Cardiac septum (tissue), 1 donor: Measurements from ENCODE around the gene TAP2. TPM values are rescaled to one million over a fixed set of nuclear protein-coding genes. Genes with fewer than 3 reads are reported as not detected.
"Not testable (repeated sequence)": the region's sequence is repeated elsewhere in the genome, so short reads cannot be mapped to it uniquely, and the experiment has no call there.

ENCODE experiments used
- DNase-seq: peaks from one replicate; pipeline ENCODE4 v3.0.0-alpha.2; 2020; ENCODE audit warnings: low spot score
- intact Hi-C: fragments of 100-400 bp; cut with DNase I; formaldehyde crosslinking; loops from one replicate; pipeline ENCODE4 v1.14.0; 2022
- total RNA-seq: library from RNA; stranded (reverse); fragmentation: NEBNext Ultra II Directional; extraction: Animal tissue kit (Norgen Biotek cat#: 25700); gene quantifications from one replicate; pipeline ENCODE4 v1.2.1, GENCODE V29; 2021
- donor health status: DM: no; HTN: no; CAD: no.

TAP2 gene
- total RNA-seq, 1 donor from 2014 or later = 12.7 TPM

DNA sequence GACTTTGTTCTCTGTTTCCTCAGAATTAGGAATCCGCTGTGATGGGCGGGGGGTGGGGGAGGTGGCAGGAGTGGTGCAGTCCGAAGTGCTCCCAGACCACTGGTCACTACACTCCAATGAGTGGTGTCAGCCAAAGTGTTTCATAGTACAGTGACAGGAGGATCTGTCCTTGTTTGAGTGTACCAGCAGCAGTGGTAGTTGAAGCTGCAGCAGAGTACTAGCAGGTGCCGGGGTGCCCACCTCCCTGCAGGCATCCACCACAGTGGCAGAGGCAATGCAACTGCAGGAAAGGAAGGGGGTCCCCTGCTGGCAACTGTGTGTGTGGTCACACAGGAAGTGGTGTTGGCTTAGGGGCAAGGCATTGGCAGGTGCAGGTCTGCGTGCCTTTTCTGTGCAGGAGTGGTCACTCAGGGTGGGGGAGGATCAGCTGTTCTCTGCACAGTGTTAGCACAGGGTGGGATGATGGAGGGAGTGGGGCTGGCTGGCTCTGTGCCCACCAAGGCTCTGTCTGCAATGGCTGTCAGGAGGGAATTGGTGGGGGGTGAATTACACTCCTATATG, 31.4 kb downstream of the TAP2 start:
- DNase-seq = no peak
- intact Hi-C loops = no loop called here

GRCh38 chr6:32805404-32805803, 33.1 kb downstream of the TAP2 start:
- DNase-seq, intact Hi-C loops: not testable (repeated sequence)

DNA sequence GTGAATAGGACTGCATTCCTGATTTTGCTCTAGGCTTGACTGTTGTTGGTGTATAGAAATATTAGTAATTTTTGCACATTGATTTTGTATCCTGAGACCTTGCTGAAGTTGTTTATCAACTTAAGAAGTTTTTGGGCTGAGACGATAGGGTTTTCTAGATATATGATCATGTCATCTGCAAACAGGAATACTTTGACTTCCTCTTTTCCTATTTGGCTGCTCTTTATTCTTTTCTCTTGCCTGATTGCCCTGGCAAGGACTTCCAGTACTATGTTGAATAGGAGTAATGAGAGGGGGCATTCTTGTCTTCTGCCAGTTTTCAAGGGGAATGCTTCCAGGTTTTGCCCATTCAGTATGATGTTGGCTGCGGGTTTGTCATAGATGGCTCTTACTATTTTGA, 35.1 kb downstream of the TAP2 start:
- intact Hi-C loops = no loop called here
- no peak for DNase-seq

DNA sequence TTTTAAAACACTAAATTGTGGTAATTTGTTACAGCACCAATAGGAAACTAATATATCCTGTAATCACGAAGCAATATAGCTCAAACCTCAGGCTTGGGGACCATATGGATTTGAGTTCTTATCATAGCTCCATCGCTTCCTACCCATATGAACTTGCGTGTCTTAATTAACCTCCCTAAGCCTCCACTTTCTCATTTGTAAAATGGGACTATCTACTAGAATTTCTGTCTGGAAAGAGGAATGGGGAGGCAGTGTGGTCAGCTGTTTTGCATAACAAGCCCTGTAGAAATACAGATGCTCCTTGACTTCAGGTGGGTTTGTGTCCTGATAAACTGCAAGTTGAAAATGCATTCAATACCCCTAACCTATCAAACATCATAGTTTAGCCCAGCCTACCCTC, 38.8 kb downstream of the TAP2 start:
- intact Hi-C loops = loop anchor here (5.0 to 10.0 kb wide), 2 partner anchors 387 to 555 kb away; no protein-coding TSS in a partner anchor
- DNase-seq = no peak

DNA sequence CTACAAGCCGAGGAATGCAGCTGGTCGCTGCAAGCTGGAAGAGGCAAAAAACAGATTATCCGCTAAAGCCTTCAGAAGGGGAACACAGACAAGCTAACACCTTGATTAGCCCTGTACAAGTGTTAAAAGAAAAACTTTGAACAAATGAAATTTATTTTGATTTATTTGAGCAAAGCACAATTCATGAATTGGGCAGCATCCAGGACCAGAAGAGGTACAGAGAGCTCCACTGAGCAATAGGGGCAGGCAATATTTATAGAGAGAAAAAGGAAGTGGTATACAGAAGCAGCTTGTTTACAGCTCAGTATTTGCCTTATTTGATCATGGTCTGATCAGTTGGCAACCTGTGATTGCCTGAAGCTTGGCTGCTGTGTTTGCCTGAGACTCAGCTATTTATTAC, 39.4 kb downstream of the TAP2 start:
- DNase-seq = no peak
- intact Hi-C loops = loop anchor here (5.0 to 10.0 kb wide), 2 partner anchors 387 to 554 kb away; no protein-coding TSS in a partner anchor

DNA sequence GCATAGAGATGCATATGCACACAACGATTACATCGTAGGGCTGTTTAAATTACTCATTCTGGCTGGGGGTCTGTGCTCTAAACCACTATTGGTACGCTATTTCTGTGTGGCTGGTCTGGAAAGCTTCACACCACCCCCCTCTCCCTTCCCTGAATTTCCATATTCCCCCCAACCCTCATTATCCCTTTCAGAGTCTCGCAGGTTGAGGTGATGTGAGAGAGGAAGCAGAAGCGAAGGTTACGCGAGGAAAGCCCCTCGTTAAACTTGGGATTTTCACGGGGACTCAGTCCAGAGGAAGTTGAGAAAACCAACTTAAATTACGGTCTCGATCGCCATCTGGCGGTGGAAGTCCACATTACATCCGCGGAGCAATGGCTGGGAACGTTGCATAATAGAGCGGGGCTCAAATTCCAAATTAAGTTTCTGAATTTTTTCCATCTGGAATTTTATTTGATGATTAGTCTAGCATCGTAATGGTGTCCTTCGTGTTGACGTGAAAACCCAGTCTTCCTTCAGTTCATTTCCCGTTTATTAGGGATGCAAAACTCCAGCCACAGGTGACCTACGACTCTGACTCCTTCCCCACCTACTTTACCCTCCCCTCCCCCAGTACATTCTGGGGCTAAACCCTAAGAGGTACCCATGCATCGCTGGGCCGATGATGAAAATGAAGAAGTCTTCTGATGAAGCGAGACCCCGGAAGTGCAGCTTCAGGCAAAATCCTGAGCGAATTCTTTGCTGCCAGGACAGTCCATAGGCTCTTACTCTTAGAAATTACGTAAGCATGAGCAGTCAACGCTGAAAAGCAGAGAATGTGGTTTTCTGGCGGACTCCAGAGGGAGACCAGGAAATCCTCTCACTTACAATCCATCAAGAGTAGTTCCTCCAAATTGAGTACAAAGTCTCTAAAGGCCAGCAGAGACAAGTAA, 41.4 kb downstream of the TAP2 start:
- intact Hi-C loops = loop anchor here (5.0 to 10.0 kb wide), 2 partner anchors 385 to 552 kb away; no protein-coding TSS in a partner anchor
- peak; percentile 83 for DNase-seq

DNA sequence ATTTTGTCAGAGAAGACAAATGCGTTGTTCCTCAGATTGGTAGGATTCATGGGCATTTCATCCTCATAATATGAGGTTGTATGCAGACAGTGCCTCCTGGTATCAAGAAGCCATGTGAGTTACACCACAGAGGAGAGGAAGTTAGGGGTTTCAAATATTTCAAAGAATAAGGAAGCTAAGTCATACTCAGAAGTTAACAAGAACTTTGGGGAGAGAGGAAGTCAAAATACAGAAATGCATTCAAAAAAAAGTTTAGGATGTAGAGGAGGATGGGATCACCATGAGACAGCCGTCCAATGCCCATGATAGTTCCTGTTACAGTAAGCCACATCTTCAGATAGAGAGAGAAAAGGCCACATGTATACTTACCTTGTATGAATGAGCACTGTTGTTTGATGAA, 44.0 kb downstream of the TAP2 start:
- intact Hi-C loops = loop anchor here (10.0 kb wide), 1 partner anchor 550 kb away; no protein-coding TSS in a partner anchor
- DNase-seq = no peak

- no peak for DNase-seq
- intact Hi-C loops = loop anchor here (10.0 kb wide), 1 partner anchor 548 kb away; no protein-coding TSS in a partner anchor
Observed at GRCh38 chr6:32792901-32793435, 45.6 kb downstream of the TAP2 start.

GRCh38 chr6:32790306-32790705, 48.2 kb downstream of the TAP2 start:
- no peak for DNase-seq
- intact Hi-C loops = loop anchor here (10.0 kb wide), 1 partner anchor 546 kb away; no protein-coding TSS in a partner anchor

Other genes with a start within 250 kb of the TAP2 start
- 27.6 TPM for gene HLA-DRB1, start 248.9 kb downstream of the TAP2 start, total RNA-seq
- 5.2 TPM for gene HLA-DQA1, start 201.3 kb downstream of the TAP2 start, total RNA-seq
- 3.7 TPM for gene HLA-DQB1, start 172.1 kb downstream of the TAP2 start, total RNA-seq
- gene HLA-DQA2, start 97.3 kb downstream of the TAP2 start, total RNA-seq = 2.8 TPM
- 2.9 TPM for gene HLA-DQB2, start 75.2 kb downstream of the TAP2 start, total RNA-seq
- gene HLA-DOB, start 21.7 kb downstream of the TAP2 start, total RNA-seq = 0.35 TPM
- gene PSMB8, start 5.3 kb upstream of the TAP2 start, total RNA-seq = 11.7 TPM
- 18.1 TPM for gene TAP1, start 15.0 kb upstream of the TAP2 start, total RNA-seq
- gene PSMB9, start 15.5 kb upstream of the TAP2 start, total RNA-seq = 14.2 TPM
- 7.9 TPM for gene HLA-DMB, start 102.3 kb upstream of the TAP2 start, total RNA-seq
- 13.7 TPM for gene HLA-DMA, start 114.4 kb upstream of the TAP2 start, total RNA-seq
- 88.7 TPM for gene BRD2, start 129.9 kb upstream of the TAP2 start, total RNA-seq
- 1.6 TPM for gene HLA-DOA, start 170.9 kb upstream of the TAP2 start, total RNA-seq
- 35.8 TPM for gene HLA-DPA1, start 234.9 kb upstream of the TAP2 start, total RNA-seq
- gene HLA-DPB1, start 237.3 kb upstream of the TAP2 start, total RNA-seq = 32.8 TPM